Testis (tissue), 2 donors: ENCODE measurements around the gene GAPDH.

Source experiments
- POLR2A ChIP-seq: fragments of 450-650 bp; IDR thresholded peaks from one replicate; pipeline ENCODE4 v1.6.1; 2017; ENCODE audit warnings: antibody characterized with exemption, mild to moderate bottlenecking, moderate library complexity
- TF ChIP-seq, protein P1 (sequence below), 3 experiments: fragments of 450-650 bp in 2 of 3; fragments of 200-600 bp in 1 of 3; sonication (generic) in 1 of 3; IDR thresholded peaks; one replicate each; pipeline ENCODE4 v1.5.1; 2016 to 2019; ENCODE audit warnings: antibody characterized with exemption in 3 of 3, mild to moderate bottlenecking in 2 of 3, moderate library complexity in 1 of 3

DNA sequence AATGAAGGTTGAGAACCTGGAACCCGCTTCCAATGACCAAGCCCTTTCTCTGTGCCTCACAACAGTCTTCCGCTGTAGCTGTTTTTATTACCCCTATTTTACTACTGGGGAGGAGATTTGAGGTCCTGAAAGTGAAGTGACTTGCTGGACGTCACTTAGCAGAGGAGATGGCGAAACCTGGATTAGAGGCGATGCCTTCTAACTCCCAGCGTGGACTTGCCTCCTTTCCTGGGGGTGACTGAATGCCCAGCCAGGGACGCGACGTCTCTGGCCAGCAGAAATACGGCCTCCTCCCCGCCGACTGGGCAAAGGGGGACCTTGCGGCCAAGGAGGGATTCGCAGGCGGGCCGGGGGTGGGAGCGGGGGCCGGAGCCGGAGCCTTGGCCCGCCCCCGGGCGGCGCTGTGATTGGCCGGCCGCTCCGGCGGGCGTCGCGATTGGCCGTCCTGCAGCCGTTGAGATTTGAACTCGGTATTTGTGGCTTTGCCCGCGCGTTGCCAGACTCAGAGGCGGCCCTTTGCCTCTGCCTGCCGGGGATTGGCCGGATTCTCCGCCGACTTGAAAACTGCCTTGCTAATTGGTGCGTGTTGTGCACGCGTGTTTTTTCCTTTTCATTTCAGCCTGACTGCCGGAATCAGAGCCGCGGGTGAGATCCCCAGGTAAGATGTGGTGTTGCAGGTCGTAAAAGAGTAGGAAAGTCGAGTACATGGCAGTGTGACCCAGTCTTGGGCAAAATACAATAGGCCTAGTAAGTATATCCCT is 40.6 kb upstream of the GAPDH start, which contains the start of gene NCAPD2:
- TF ChIP-seq, protein P1, sequence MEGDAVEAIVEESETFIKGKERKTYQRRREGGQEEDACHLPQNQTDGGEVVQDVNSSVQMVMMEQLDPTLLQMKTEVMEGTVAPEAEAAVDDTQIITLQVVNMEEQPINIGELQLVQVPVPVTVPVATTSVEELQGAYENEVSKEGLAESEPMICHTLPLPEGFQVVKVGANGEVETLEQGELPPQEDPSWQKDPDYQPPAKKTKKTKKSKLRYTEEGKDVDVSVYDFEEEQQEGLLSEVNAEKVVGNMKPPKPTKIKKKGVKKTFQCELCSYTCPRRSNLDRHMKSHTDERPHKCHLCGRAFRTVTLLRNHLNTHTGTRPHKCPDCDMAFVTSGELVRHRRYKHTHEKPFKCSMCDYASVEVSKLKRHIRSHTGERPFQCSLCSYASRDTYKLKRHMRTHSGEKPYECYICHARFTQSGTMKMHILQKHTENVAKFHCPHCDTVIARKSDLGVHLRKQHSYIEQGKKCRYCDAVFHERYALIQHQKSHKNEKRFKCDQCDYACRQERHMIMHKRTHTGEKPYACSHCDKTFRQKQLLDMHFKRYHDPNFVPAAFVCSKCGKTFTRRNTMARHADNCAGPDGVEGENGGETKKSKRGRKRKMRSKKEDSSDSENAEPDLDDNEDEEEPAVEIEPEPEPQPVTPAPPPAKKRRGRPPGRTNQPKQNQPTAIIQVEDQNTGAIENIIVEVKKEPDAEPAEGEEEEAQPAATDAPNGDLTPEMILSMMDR (IDR thresholded peaks at IDR 0.05): peak; percentile 23 to 67 (median 60)
- no peak for TF ChIP-seq POLR2A
